Measurements from ENCODE around the gene TNNT2. TPM values are rescaled to one million over a fixed set of nuclear protein-coding genes. Genes with fewer than 3 reads are reported as not detected.

TNNT2 gene
- total and polyA plus RNA-seq, 7 experiments from 2014 or later = not detected

GRCh38 chr1:201334325-201335173 lies 42.9 kb downstream of the TNNT2 start:
- Histone ChIP-seq H3K9me3 (ENCODE audit: control insufficient read depth in 2 of 3, low read length in 3 of 3) (no peaks in the 10 kb centered on the region), H3K27ac (ENCODE audit: low read depth, low read length) (no peak overlapping the region), H3K4me1 (ENCODE audit: control insufficient read depth in 2 of 2, insufficient read depth in 2 of 2, low read length in 2 of 2) (no peaks in the 10 kb centered on the region), H3K36me3 (ENCODE audit: control insufficient read depth in 2 of 3, insufficient read depth in 3 of 3, low read length in 3 of 3) (no peaks in the 10 kb centered on the region), H3K4me3 (ENCODE audit: low read length) (no peak overlapping the region), H3K27me3 (ENCODE audit: control insufficient read depth in 2 of 2, insufficient read depth in 2 of 2, low read length in 2 of 2) (no peaks in the 10 kb centered on the region)
- ATAC-seq (no peak), DNase-seq (no peak)
- no peaks in the 10 kb centered on the region for H3K36me3 Mint-ChIP-seq
- CTCF ChIA-PET = no interaction called here
- POLR2A ChIA-PET = no interaction called here
- H3K27me3 Mint-ChIP-seq = peaks cover 0 to 5% (median under 1%) of the 10 kb centered on the region in 5 donors
- intact Hi-C loops (cut with micrococcal nuclease) = no loop called here
- no peak overlapping the region for H3K4me3 Mint-ChIP-seq
- no peak overlapping the region for H3K27ac Mint-ChIP-seq
- no peaks in the 10 kb centered on the region for H3K4me1 Mint-ChIP-seq
- peaks cover 0 to 4% (median 0%) of the 10 kb centered on the region in 11 donors for H3K9me3 Mint-ChIP-seq

- H3K9me3 ChIP-seq (ENCODE audit: control insufficient read depth in 2 of 3, low read length in 3 of 3) = no peaks in the 10 kb centered on the region
- no peaks in the 10 kb centered on the region for H3K36me3 ChIP-seq (ENCODE audit: control insufficient read depth in 2 of 3, insufficient read depth in 3 of 3, low read length in 3 of 3)
- ChIA-PET POLR2A (no interaction called here), CTCF (no interaction called here)
- H3K27me3 Mint-ChIP-seq = peaks cover 0 to 3% (median 0%) of the 10 kb centered on the region in 5 donors
- ATAC-seq (no peak), DNase-seq (no peak)
- H3K36me3 Mint-ChIP-seq = no peaks in the 10 kb centered on the region
- no peaks in the 10 kb centered on the region for H3K27me3 ChIP-seq (ENCODE audit: control insufficient read depth in 2 of 2, insufficient read depth in 2 of 2, low read length in 2 of 2)
- intact Hi-C loops (cut with micrococcal nuclease) = no loop called here
- no peak overlapping the region for H3K27ac Mint-ChIP-seq
- no peak overlapping the region for H3K27ac ChIP-seq (ENCODE audit: low read depth, low read length)
- no peak overlapping the region for H3K4me3 ChIP-seq (ENCODE audit: low read length)
- H3K4me3 Mint-ChIP-seq = no peak overlapping the region
- H3K9me3 Mint-ChIP-seq = no peaks in the 10 kb centered on the region
- no peaks in the 10 kb centered on the region for H3K4me1 ChIP-seq (ENCODE audit: control insufficient read depth in 2 of 2, insufficient read depth in 2 of 2, low read length in 2 of 2)
- no peaks in the 10 kb centered on the region for H3K4me1 Mint-ChIP-seq
Observed at GRCh38 chr1:201332616-201333335, 44.7 kb downstream of the TNNT2 start.

GRCh38 chr1:201332021-201332420 lies 45.5 kb downstream of the TNNT2 start:
- CTCF ChIA-PET = no interaction called here
- no peaks in the 10 kb centered on the region for H3K4me1 ChIP-seq (ENCODE audit: control insufficient read depth in 2 of 2, insufficient read depth in 2 of 2, low read length in 2 of 2)
- H3K4me3 ChIP-seq (ENCODE audit: low read length) = no peak overlapping the region
- no peaks in the 10 kb centered on the region for H3K9me3 Mint-ChIP-seq
- intact Hi-C loops (cut with micrococcal nuclease) = no loop called here
- H3K36me3 Mint-ChIP-seq = no peaks in the 10 kb centered on the region
- H3K36me3 ChIP-seq (ENCODE audit: control insufficient read depth in 2 of 3, insufficient read depth in 3 of 3, low read length in 3 of 3) = no peaks in the 10 kb centered on the region
- no peak overlapping the region for H3K27ac Mint-ChIP-seq
- no peak overlapping the region for H3K27ac ChIP-seq (ENCODE audit: low read depth, low read length)
- POLR2A ChIA-PET = no interaction called here
- no peaks in the 10 kb centered on the region for H3K27me3 Mint-ChIP-seq
- DNase-seq (no peak), ATAC-seq (no peak)
- no peak overlapping the region for H3K4me3 Mint-ChIP-seq
- no peaks in the 10 kb centered on the region for H3K27me3 ChIP-seq (ENCODE audit: control insufficient read depth in 2 of 2, insufficient read depth in 2 of 2, low read length in 2 of 2)
- peaks cover 0 to 1% (median 0%) of the 10 kb centered on the region in 7 donors for H3K4me1 Mint-ChIP-seq
- no peaks in the 10 kb centered on the region for H3K9me3 ChIP-seq (ENCODE audit: control insufficient read depth in 2 of 3, low read length in 3 of 3)

- H3K4me3 Mint-ChIP-seq = no peak overlapping the region
- POLR2A ChIA-PET = no interaction called here
- intact Hi-C loops (cut with micrococcal nuclease) = no loop called here
- no peaks in the 10 kb centered on the region for H3K9me3 Mint-ChIP-seq
- ATAC-seq (no peak), DNase-seq (no peak)
- H3K9me3 ChIP-seq (ENCODE audit: control insufficient read depth in 2 of 3, low read length in 3 of 3) = no peaks in the 10 kb centered on the region
- H3K27ac Mint-ChIP-seq = no peak overlapping the region
- no peaks in the 10 kb centered on the region for H3K27me3 Mint-ChIP-seq
- peaks cover 0 to 2% (median 0%) of the 10 kb centered on the region in 7 donors for H3K4me1 Mint-ChIP-seq
- no peak overlapping the region for H3K27ac ChIP-seq (ENCODE audit: low read depth, low read length)
- no peaks in the 10 kb centered on the region for H3K27me3 ChIP-seq (ENCODE audit: control insufficient read depth in 2 of 2, insufficient read depth in 2 of 2, low read length in 2 of 2)
- CTCF ChIA-PET = no interaction called here
- H3K4me1 ChIP-seq (ENCODE audit: control insufficient read depth in 2 of 2, insufficient read depth in 2 of 2, low read length in 2 of 2) = no peaks in the 10 kb centered on the region
- no peaks in the 10 kb centered on the region for H3K36me3 Mint-ChIP-seq
- no peak overlapping the region for H3K4me3 ChIP-seq (ENCODE audit: low read length)
- H3K36me3 ChIP-seq (ENCODE audit: control insufficient read depth in 2 of 3, insufficient read depth in 3 of 3, low read length in 3 of 3) = no peaks in the 10 kb centered on the region
Observed at GRCh38 chr1:201331166-201331565, 46.3 kb downstream of the TNNT2 start.

GRCh38 chr1:201330541-201330940 lies 46.9 kb downstream of the TNNT2 start:
- H3K27ac Mint-ChIP-seq = no peak overlapping the region
- Histone ChIP-seq H3K36me3 (ENCODE audit: control insufficient read depth in 2 of 3, insufficient read depth in 3 of 3, low read length in 3 of 3) (no peaks in the 10 kb centered on the region), H3K9me3 (ENCODE audit: control insufficient read depth in 2 of 3, low read length in 3 of 3) (no peaks in the 10 kb centered on the region), H3K4me3 (ENCODE audit: low read length) (no peak overlapping the region), H3K4me1 (ENCODE audit: control insufficient read depth in 2 of 2, insufficient read depth in 2 of 2, low read length in 2 of 2) (no peaks in the 10 kb centered on the region), H3K27ac (ENCODE audit: low read depth, low read length) (no peak overlapping the region), H3K27me3 (ENCODE audit: control insufficient read depth in 2 of 2, insufficient read depth in 2 of 2, low read length in 2 of 2) (no peaks in the 10 kb centered on the region)
- ATAC-seq (no peak), DNase-seq (no peak)
- CTCF ChIA-PET = no interaction called here
- no peaks in the 10 kb centered on the region for H3K27me3 Mint-ChIP-seq
- intact Hi-C loops (cut with micrococcal nuclease) = no loop called here
- H3K4me3 Mint-ChIP-seq = no peak overlapping the region
- no peaks in the 10 kb centered on the region for H3K9me3 Mint-ChIP-seq
- H3K36me3 Mint-ChIP-seq = no peaks in the 10 kb centered on the region
- H3K4me1 Mint-ChIP-seq = peaks cover 0 to 2% (median 0%) of the 10 kb centered on the region in 7 donors
- POLR2A ChIA-PET = no interaction called here

GRCh38 chr1:201329801-201330200 lies 47.7 kb downstream of the TNNT2 start:
- H3K4me3 Mint-ChIP-seq = no peak overlapping the region
- no peaks in the 10 kb centered on the region for H3K27me3 Mint-ChIP-seq
- intact Hi-C loops (cut with micrococcal nuclease) = no loop called here
- H3K27ac Mint-ChIP-seq = no peak overlapping the region
- peaks cover 0 to 2% (median 0%) of the 10 kb centered on the region in 7 donors for H3K4me1 Mint-ChIP-seq
- no peaks in the 10 kb centered on the region for H3K4me1 ChIP-seq (ENCODE audit: control insufficient read depth in 2 of 2, insufficient read depth in 2 of 2, low read length in 2 of 2)
- ChIA-PET POLR2A (interaction anchor here (0.7 kb wide), 1 partner anchor 883 kb away, joined by 3 read pairs; no protein-coding TSS in a partner anchor), CTCF (no interaction called here)
- H3K4me3 ChIP-seq (ENCODE audit: low read length) = no peak overlapping the region
- no peak overlapping the region for H3K27ac ChIP-seq (ENCODE audit: low read depth, low read length)
- H3K36me3 Mint-ChIP-seq = no peaks in the 10 kb centered on the region
- DNase-seq = no peak
- ATAC-seq = no peak
- no peaks in the 10 kb centered on the region for H3K9me3 Mint-ChIP-seq
- H3K9me3 ChIP-seq (ENCODE audit: control insufficient read depth in 2 of 3, low read length in 3 of 3) = no peaks in the 10 kb centered on the region
- no peaks in the 10 kb centered on the region for H3K27me3 ChIP-seq (ENCODE audit: control insufficient read depth in 2 of 2, insufficient read depth in 2 of 2, low read length in 2 of 2)
- H3K36me3 ChIP-seq (ENCODE audit: control insufficient read depth in 2 of 3, insufficient read depth in 3 of 3, low read length in 3 of 3) = no peaks in the 10 kb centered on the region

GRCh38 chr1:201329286-201329685 lies 48.2 kb downstream of the TNNT2 start:
- Histone ChIP-seq H3K4me3 (ENCODE audit: low read length) (no peak overlapping the region), H3K9me3 (ENCODE audit: control insufficient read depth in 2 of 3, low read length in 3 of 3) (no peaks in the 10 kb centered on the region), H3K27ac (ENCODE audit: low read depth, low read length) (no peak overlapping the region), H3K4me1 (ENCODE audit: control insufficient read depth in 2 of 2, insufficient read depth in 2 of 2, low read length in 2 of 2) (no peaks in the 10 kb centered on the region), H3K36me3 (ENCODE audit: control insufficient read depth in 2 of 3, insufficient read depth in 3 of 3, low read length in 3 of 3) (no peaks in the 10 kb centered on the region), H3K27me3 (ENCODE audit: control insufficient read depth in 2 of 2, insufficient read depth in 2 of 2, low read length in 2 of 2) (no peaks in the 10 kb centered on the region)
- peaks cover 0 to 2% (median 0%) of the 10 kb centered on the region in 7 donors for H3K4me1 Mint-ChIP-seq
- intact Hi-C loops (cut with micrococcal nuclease) = no loop called here
- ATAC-seq = no peak
- CTCF ChIA-PET = no interaction called here
- H3K27ac Mint-ChIP-seq = no peak overlapping the region
- H3K4me3 Mint-ChIP-seq = no peak overlapping the region
- H3K9me3 Mint-ChIP-seq = no peaks in the 10 kb centered on the region
- POLR2A ChIA-PET = no interaction called here
- no peak for DNase-seq
- H3K36me3 Mint-ChIP-seq = no peaks in the 10 kb centered on the region
- H3K27me3 Mint-ChIP-seq = no peaks in the 10 kb centered on the region

Measured in naive thymus-derived CD4-positive, alpha-beta T cell (primary cell).